GM12878 (cell line): Measurements from ENCODE around the gene ABR.

Experiments used
- FOS ChIP-seq: IDR thresholded peaks from 3 replicates; pipeline ENCODE4 v1.6.1; 2011; ENCODE audit warnings: borderline replicate concordance; ENCODE audit not compliant: insufficient read length; ENCODE audit errors: extremely low read depth
- JUNB ChIP-seq: IDR thresholded peaks from 2 replicates; pipeline ENCODE4 v1.6.1; 2016; ENCODE audit warnings: antibody characterized with exemption, mild to moderate bottlenecking
- NFYB ChIP-seq: IDR thresholded peaks from 2 replicates; pipeline ENCODE4 v1.6.1; 2011; ENCODE audit warnings: low read depth, mild to moderate bottlenecking, low read length, improper control_type of control experiment, moderate library complexity; ENCODE audit not compliant: insufficient read depth
- NR2C2 ChIP-seq: IDR thresholded peaks from 2 replicates; pipeline ENCODE4 v1.6.1; 2011; ENCODE audit warnings: borderline replicate concordance, low read depth; ENCODE audit not compliant: control insufficient read depth, insufficient read length
- NR2F1 ChIP-seq: fragments of 450-650 bp; conservative IDR thresholded peaks from 2 replicates; pipeline ENCODE4 v1.6.1; 2017; ENCODE audit warnings: mild to moderate bottlenecking
- POLR2A ChIP-seq: IDR thresholded peaks from 2 replicates; pipeline ENCODE4 v1.6.1; 2011; ENCODE audit warnings: low read depth, mild to moderate bottlenecking, low read length
- POLR2AphosphoS5 ChIP-seq: IDR thresholded peaks from 2 replicates; pipeline ENCODE4 v1.6.1; 2011; ENCODE audit warnings: mild to moderate bottlenecking, low read length, inconsistent platforms
- SP1 ChIP-seq: IDR thresholded peaks from one replicate; pipeline ENCODE4 v1.6.1; 2011; ENCODE audit warnings: low read depth, low read length
- ZZZ3 ChIP-seq: IDR thresholded peaks from 2 replicates; pipeline ENCODE4 v1.6.1; 2011; ENCODE audit warnings: low read depth; ENCODE audit not compliant: control insufficient read depth, insufficient read length
- TF ChIP-seq, protein P1 (sequence below): IDR thresholded peaks from 2 replicates; pipeline ENCODE4 v1.6.1; 2012; ENCODE audit warnings: mild to moderate bottlenecking, low read depth, low read length
- TF ChIP-seq, protein P2 (sequence below), 3 experiments: IDR thresholded peaks in 2 of 3; conservative IDR thresholded peaks in 1 of 3; 2 replicates each; pipeline ENCODE4 v1.5.1; 2011; ENCODE audit warnings: low read depth in 3 of 3, low read length in 3 of 3, mild to moderate bottlenecking in 3 of 3, control low read depth in 2 of 3, moderate library complexity in 2 of 3, inconsistent platforms in 1 of 3, mixed read lengths in 1 of 3; ENCODE audit not compliant: control insufficient read depth in 2 of 3, insufficient read depth in 1 of 3; ENCODE audit errors: extremely low read depth in 1 of 3
- TF ChIP-seq, protein P3 (sequence below): IDR thresholded peaks from 2 replicates; pipeline ENCODE4 v1.6.1; 2011; ENCODE audit warnings: low read depth, mild to moderate bottlenecking, low read length, moderate library complexity, borderline replicate concordance; ENCODE audit errors: extremely low read depth

DNA sequence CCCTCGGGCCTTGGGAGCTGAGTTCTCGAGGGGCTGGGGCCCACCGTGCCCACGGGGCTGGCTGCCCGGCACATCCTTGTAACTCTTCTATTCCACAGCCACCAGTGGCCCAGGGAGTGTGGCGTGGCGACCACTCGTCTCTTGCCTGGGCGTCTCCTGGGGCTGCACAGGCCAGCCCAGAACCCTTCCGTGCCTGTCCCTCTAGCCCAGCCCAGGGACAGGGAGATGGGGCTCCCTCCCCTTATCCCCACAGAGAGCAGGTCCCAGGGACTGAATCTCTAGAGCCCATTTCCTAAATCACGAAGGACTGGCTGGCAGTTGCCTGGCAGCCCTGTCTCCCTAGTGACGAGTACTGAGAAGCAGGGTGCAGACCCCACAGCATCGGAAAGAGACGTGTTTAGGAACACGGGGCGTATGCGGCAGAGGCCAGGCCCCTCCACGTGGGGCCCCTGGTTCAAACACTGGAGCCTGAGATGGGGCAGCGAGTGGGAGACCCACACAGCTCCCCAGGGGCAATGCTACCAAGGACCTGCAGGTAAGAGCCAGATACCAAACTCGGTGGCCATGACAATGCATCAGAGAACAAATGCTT lies 131.8 kb downstream of the ABR start:
- TF ChIP-seq, protein P1, sequence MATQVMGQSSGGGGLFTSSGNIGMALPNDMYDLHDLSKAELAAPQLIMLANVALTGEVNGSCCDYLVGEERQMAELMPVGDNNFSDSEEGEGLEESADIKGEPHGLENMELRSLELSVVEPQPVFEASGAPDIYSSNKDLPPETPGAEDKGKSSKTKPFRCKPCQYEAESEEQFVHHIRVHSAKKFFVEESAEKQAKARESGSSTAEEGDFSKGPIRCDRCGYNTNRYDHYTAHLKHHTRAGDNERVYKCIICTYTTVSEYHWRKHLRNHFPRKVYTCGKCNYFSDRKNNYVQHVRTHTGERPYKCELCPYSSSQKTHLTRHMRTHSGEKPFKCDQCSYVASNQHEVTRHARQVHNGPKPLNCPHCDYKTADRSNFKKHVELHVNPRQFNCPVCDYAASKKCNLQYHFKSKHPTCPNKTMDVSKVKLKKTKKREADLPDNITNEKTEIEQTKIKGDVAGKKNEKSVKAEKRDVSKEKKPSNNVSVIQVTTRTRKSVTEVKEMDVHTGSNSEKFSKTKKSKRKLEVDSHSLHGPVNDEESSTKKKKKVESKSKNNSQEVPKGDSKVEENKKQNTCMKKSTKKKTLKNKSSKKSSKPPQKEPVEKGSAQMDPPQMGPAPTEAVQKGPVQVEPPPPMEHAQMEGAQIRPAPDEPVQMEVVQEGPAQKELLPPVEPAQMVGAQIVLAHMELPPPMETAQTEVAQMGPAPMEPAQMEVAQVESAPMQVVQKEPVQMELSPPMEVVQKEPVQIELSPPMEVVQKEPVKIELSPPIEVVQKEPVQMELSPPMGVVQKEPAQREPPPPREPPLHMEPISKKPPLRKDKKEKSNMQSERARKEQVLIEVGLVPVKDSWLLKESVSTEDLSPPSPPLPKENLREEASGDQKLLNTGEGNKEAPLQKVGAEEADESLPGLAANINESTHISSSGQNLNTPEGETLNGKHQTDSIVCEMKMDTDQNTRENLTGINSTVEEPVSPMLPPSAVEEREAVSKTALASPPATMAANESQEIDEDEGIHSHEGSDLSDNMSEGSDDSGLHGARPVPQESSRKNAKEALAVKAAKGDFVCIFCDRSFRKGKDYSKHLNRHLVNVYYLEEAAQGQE, result no peak
- TF ChIP-seq, protein P2, sequence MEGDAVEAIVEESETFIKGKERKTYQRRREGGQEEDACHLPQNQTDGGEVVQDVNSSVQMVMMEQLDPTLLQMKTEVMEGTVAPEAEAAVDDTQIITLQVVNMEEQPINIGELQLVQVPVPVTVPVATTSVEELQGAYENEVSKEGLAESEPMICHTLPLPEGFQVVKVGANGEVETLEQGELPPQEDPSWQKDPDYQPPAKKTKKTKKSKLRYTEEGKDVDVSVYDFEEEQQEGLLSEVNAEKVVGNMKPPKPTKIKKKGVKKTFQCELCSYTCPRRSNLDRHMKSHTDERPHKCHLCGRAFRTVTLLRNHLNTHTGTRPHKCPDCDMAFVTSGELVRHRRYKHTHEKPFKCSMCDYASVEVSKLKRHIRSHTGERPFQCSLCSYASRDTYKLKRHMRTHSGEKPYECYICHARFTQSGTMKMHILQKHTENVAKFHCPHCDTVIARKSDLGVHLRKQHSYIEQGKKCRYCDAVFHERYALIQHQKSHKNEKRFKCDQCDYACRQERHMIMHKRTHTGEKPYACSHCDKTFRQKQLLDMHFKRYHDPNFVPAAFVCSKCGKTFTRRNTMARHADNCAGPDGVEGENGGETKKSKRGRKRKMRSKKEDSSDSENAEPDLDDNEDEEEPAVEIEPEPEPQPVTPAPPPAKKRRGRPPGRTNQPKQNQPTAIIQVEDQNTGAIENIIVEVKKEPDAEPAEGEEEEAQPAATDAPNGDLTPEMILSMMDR (IDR thresholded peaks at IDR 0.05 in 2 of 3, conservative IDR thresholded peaks at IDR 0.05 in 1 of 3; ENCODE audit: control insufficient read depth in 2 of 3, extremely low read depth in 1 of 3, insufficient read depth in 1 of 3, low read depth in 3 of 3, low read length in 3 of 3), result no peak
- TF ChIP-seq SP1, result no peak
- no peak for TF ChIP-seq FOS
- no peak for TF ChIP-seq ZZZ3
- no peak for TF ChIP-seq NR2F1
- TF ChIP-seq POLR2A, result no peak
- TF ChIP-seq, protein P3, sequence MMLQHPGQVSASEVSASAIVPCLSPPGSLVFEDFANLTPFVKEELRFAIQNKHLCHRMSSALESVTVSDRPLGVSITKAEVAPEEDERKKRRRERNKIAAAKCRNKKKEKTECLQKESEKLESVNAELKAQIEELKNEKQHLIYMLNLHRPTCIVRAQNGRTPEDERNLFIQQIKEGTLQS, result no peak
- no peak for TF ChIP-seq NFYB
- TF ChIP-seq POLR2AphosphoS5, result no peak
- no peak for TF ChIP-seq NR2C2
- no peak for TF ChIP-seq JUNB
